Kidney tubule cell (primary cell): ENCODE data around the gene TIFAB.

Experiments used
- DNase-seq: peaks from one replicate; pipeline ENCODE4 v3.0.0-alpha.2; 2018; ENCODE audit warnings: low spot score

Gene TIFAB

GRCh38 chr5:135481909-135482311 lies 29.8 kb upstream of the TIFAB start:
- DNase-seq, result no peak

GRCh38 chr5:135481387-135481786 lies 29.2 kb upstream of the TIFAB start:
- DNase-seq, result no peak

GRCh38 chr5:135480511-135480910 lies 28.4 kb upstream of the TIFAB start:
- DNase-seq, result no peak

GRCh38 chr5:135478938-135479337 lies 26.8 kb upstream of the TIFAB start:
- no peak for DNase-seq

GRCh38 chr5:135477613-135478066 lies 25.5 kb upstream of the TIFAB start:
- no peak for DNase-seq

GRCh38 chr5:135476615-135477581 lies 24.7 kb upstream of the TIFAB start:
- no peak for DNase-seq

GRCh38 chr5:135473956-135474670 lies 22.0 kb upstream of the TIFAB start:
- DNase-seq, result no peak

- no peak for DNase-seq
Observed at GRCh38 chr5:135472141-135472540, 20.0 kb upstream of the TIFAB start.

GRCh38 chr5:135471726-135472125 lies 19.6 kb upstream of the TIFAB start:
- no peak for DNase-seq

GRCh38 chr5:135469911-135470310 lies 17.8 kb upstream of the TIFAB start:
- DNase-seq, result no peak

GRCh38 chr5:135468541-135468940 lies 16.4 kb upstream of the TIFAB start:
- no peak for DNase-seq

GRCh38 chr5:135467871-135468485 lies 15.8 kb upstream of the TIFAB start:
- DNase-seq, result no peak

- DNase-seq, result no peak
Observed at GRCh38 chr5:135467051-135467625, 15.0 kb upstream of the TIFAB start.

- peak; percentile 68 for DNase-seq
Observed at GRCh38 chr5:135466178-135467050, 14.3 kb upstream of the TIFAB start.

- DNase-seq, result no peak
Observed at GRCh38 chr5:135465391-135466122, 13.4 kb upstream of the TIFAB start.

- peak; percentile 68 for DNase-seq
Observed at GRCh38 chr5:135462304-135462703, 10.2 kb upstream of the TIFAB start.

- DNase-seq, result no peak
Observed at GRCh38 chr5:135461481-135462151, 9.5 kb upstream of the TIFAB start.

GRCh38 chr5:135460246-135461033 lies 8.3 kb upstream of the TIFAB start:
- no peak for DNase-seq

- no peak for DNase-seq
Observed at GRCh38 chr5:135458921-135459331, 6.8 kb upstream of the TIFAB start.
